Renal pelvis (tissue), 4 donors: ENCODE data around the gene CCNL2. TPM values are rescaled to one million over a fixed set of nuclear protein-coding genes. Genes with fewer than 3 reads are reported as not detected.
"Not testable (repeated sequence)": the region's sequence is repeated elsewhere in the genome, so short reads cannot be mapped to it uniquely, and the experiment has no call there.

Source experiments
- DNase-seq: peaks from one replicate; pipeline ENCODE4 v3.0.0-alpha.2; 2013
- polyA plus RNA-seq, 3 donors: library from polyadenylated mRNA; unstranded; fragments of 120-200 nt; gene quantifications; one replicate each; pipeline ENCODE4 v1.2.1, GENCODE V29; 2013; ENCODE audit not compliant: insufficient read length in 3 of 3

The CCNL2 gene
- polyA plus RNA-seq, 3 donors = 218 to 373 (median 330) TPM

- no peak for DNase-seq
These were observed 36.9 kb upstream of the CCNL2 start for GRCh38 chr1:1435911-1436629.

- DNase-seq = no peak
These were observed 36.2 kb upstream of the CCNL2 start, which contains the start of gene VWA1 for GRCh38 chr1:1435106-1435903. TSS of gene VWA1 (plus strand) at chr1:1435690. CDS start at chr1:1435749, 59 bp downstream.

GRCh38 chr1:1434824-1435105 is 35.6 kb upstream of the CCNL2 start:
- DNase-seq = no peak

GRCh38 chr1:1434131-1434823 is 35.1 kb upstream of the CCNL2 start:
- no peak for DNase-seq

GRCh38 chr1:1433804-1434130 is 34.6 kb upstream of the CCNL2 start:
- DNase-seq = no peak

- no peak for DNase-seq
These were observed 34.0 kb upstream of the CCNL2 start for GRCh38 chr1:1432951-1433803.

GRCh38 chr1:1432274-1432950 is 33.3 kb upstream of the CCNL2 start:
- no peak for DNase-seq

- no peak for DNase-seq
These were observed 32.7 kb upstream of the CCNL2 start for GRCh38 chr1:1431845-1432273.

GRCh38 chr1:1430992-1431844 is 32.1 kb upstream of the CCNL2 start:
- no peak for DNase-seq

GRCh38 chr1:1430114-1430982 is 31.2 kb upstream of the CCNL2 start:
- no peak for DNase-seq

- no peak for DNase-seq
These were observed 30.5 kb upstream of the CCNL2 start for GRCh38 chr1:1429671-1430073.

GRCh38 chr1:1428967-1429366 is 29.8 kb upstream of the CCNL2 start:
- DNase-seq = not testable (repeated sequence)

GRCh38 chr1:1428174-1428573 is 29.0 kb upstream of the CCNL2 start:
- DNase-seq = no peak

GRCh38 chr1:1427820-1428148 is 28.6 kb upstream of the CCNL2 start:
- DNase-seq = no peak

- DNase-seq = no peak
These were observed 28.1 kb upstream of the CCNL2 start for GRCh38 chr1:1427106-1427819.

- no peak for DNase-seq
These were observed 27.5 kb upstream of the CCNL2 start for GRCh38 chr1:1426496-1427105.

GRCh38 chr1:1425753-1426495 is 26.8 kb upstream of the CCNL2 start:
- no peak for DNase-seq

GRCh38 chr1:1425426-1425752 is 26.3 kb upstream of the CCNL2 start:
- DNase-seq = no peak
